ENCODE measurements around the gene SNTG2.

SNTG2 gene

GRCh38 chr2:903223-903900 lies 47.3 kb upstream of the SNTG2 start (continued):
- TF ChIP-seq CREB5 (CRISPR knock-in tag; IDR thresholded peaks at IDR 0.05; ENCODE audit: low read depth) (no peak), RARB (CRISPR knock-in tag; IDR thresholded peaks at IDR 0.05) (no peak), TOX (CRISPR knock-in tag; IDR thresholded peaks at IDR 0.05; ENCODE audit: borderline replicate concordance) (no peak), PPARA (CRISPR knock-in tag; IDR thresholded peaks at IDR 0.05; ENCODE audit: borderline replicate concordance) (no peak), ZFP30 (CRISPR knock-in tag; IDR thresholded peaks at IDR 0.05) (no peak)

GRCh38 chr2:904246-905024 lies 46.2 kb upstream of the SNTG2 start:
- TF ChIP-seq ZNF565 (CRISPR knock-in tag; conservative IDR thresholded peaks at IDR 0.05; ENCODE audit: low read depth), result no peak
- no peak for TF ChIP-seq ZFP30 (CRISPR knock-in tag; IDR thresholded peaks at IDR 0.05)
- no peak for TF ChIP-seq TOX (CRISPR knock-in tag; IDR thresholded peaks at IDR 0.05; ENCODE audit: borderline replicate concordance)
- no peak for TF ChIP-seq ZNF70 (CRISPR knock-in tag; IDR thresholded peaks at IDR 0.05)
- TF ChIP-seq GLIS3 (CRISPR knock-in tag; IDR thresholded peaks at IDR 0.05), result no peak
- TF ChIP-seq ZC3H10 (CRISPR knock-in tag; IDR thresholded peaks at IDR 0.05), result no peak
- no peak for TF ChIP-seq ZNF8 (CRISPR knock-in tag; IDR thresholded peaks at IDR 0.05)
- ATAC-seq, result no peak

GRCh38 chr2:905091-905832 lies 45.4 kb upstream of the SNTG2 start:
- ATAC-seq, result no peak
- no peak for TF ChIP-seq ZNF8 (CRISPR knock-in tag; IDR thresholded peaks at IDR 0.05)
- no peak for TF ChIP-seq TCF4 (CRISPR knock-in tag; IDR thresholded peaks at IDR 0.05; ENCODE audit: borderline replicate concordance)
- TF ChIP-seq PPARA (CRISPR knock-in tag; IDR thresholded peaks at IDR 0.05; ENCODE audit: borderline replicate concordance), result no peak
- TF ChIP-seq CREB5 (CRISPR knock-in tag; IDR thresholded peaks at IDR 0.05; ENCODE audit: low read depth), result no peak
- TF ChIP-seq CSRNP3 (CRISPR knock-in tag; IDR thresholded peaks at IDR 0.05), result no peak
- no peak for TF ChIP-seq SNAI2 (CRISPR knock-in tag; IDR thresholded peaks at IDR 0.05)
- no peak for TF ChIP-seq ZC3H10 (CRISPR knock-in tag; IDR thresholded peaks at IDR 0.05)
- TF ChIP-seq PATZ1 (CRISPR knock-in tag; IDR thresholded peaks at IDR 0.05; ENCODE audit: borderline replicate concordance), result no peak
- no peak for TF ChIP-seq ZNF565 (CRISPR knock-in tag; conservative IDR thresholded peaks at IDR 0.05; ENCODE audit: low read depth)
- no peak for TF ChIP-seq TSHZ2 (CRISPR knock-in tag; IDR thresholded peaks at IDR 0.05)
- no peak for TF ChIP-seq TOX (CRISPR knock-in tag; IDR thresholded peaks at IDR 0.05; ENCODE audit: borderline replicate concordance)
- TF ChIP-seq ZFP3 (CRISPR knock-in tag; IDR thresholded peaks at IDR 0.05), result no peak
- TF ChIP-seq RARB (CRISPR knock-in tag; IDR thresholded peaks at IDR 0.05), result no peak
- TF ChIP-seq ARNTL (CRISPR knock-in tag; IDR thresholded peaks at IDR 0.05; ENCODE audit: borderline replicate concordance, low read depth), result no peak
- TF ChIP-seq OSR1 (CRISPR knock-in tag; IDR thresholded peaks at IDR 0.05), result no peak
- TF ChIP-seq ESRRG (CRISPR knock-in tag; IDR thresholded peaks at IDR 0.05), result no peak
